ENCODE data around the gene USP9X. TPM values are rescaled to one million over a fixed set of nuclear protein-coding genes. Genes with fewer than 3 reads are reported as not detected.

USP9X gene
- total RNA-seq, 1 donor from 2014 or later = 23.7 TPM

DNA sequence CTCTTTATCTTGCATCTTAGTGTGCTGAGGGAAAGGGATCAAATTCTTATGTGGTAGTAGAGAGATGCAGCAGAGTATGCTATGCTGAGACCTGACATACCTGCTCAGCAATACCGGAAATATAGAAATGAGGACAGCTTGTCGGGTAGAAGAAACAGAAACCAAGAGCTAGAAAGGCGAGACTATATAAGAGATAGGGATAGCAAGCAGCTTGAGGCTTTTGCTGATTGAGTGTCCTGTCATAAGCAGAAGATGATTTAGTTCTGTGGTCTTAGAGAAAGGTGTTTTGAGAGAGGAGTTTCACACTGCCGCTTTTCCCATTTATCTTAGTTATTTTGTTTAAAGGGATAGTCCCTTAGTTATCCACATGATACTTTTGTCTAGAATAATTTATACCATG lies 31.7 kb downstream of the USP9X start:
- TF ChIP-seq, protein P1, sequence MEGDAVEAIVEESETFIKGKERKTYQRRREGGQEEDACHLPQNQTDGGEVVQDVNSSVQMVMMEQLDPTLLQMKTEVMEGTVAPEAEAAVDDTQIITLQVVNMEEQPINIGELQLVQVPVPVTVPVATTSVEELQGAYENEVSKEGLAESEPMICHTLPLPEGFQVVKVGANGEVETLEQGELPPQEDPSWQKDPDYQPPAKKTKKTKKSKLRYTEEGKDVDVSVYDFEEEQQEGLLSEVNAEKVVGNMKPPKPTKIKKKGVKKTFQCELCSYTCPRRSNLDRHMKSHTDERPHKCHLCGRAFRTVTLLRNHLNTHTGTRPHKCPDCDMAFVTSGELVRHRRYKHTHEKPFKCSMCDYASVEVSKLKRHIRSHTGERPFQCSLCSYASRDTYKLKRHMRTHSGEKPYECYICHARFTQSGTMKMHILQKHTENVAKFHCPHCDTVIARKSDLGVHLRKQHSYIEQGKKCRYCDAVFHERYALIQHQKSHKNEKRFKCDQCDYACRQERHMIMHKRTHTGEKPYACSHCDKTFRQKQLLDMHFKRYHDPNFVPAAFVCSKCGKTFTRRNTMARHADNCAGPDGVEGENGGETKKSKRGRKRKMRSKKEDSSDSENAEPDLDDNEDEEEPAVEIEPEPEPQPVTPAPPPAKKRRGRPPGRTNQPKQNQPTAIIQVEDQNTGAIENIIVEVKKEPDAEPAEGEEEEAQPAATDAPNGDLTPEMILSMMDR (IDR thresholded peaks at IDR 0.05) = no peak
- intact Hi-C loops (cut with DNase I) = loop anchor here (10.0 kb wide), 2 partner anchors 182 to 572 kb away; no protein-coding TSS in a partner anchor
- no peak overlapping the region for H3K4me3 ChIP-seq
- no peak for DNase-seq (ENCODE audit: low spot score in 2 of 2)
- no peak overlapping the region for H3K27ac ChIP-seq
- no peaks in the 10 kb centered on the region for H3K36me3 ChIP-seq
- peaks cover 0 to 12% of the 10 kb centered on the region in 2 donors for H3K4me1 ChIP-seq
- no peaks in the 10 kb centered on the region for H3K27me3 ChIP-seq
- H3K9me3 ChIP-seq = no peaks in the 10 kb centered on the region

GRCh38 chrX:41118156-41118555 lies 32.9 kb downstream of the USP9X start:
- Histone ChIP-seq H3K4me3 (no peak overlapping the region), H3K9me3 (no peaks in the 10 kb centered on the region), H3K4me1 (peaks cover 0 to 12% of the 10 kb centered on the region in 2 donors), H3K27me3 (no peaks in the 10 kb centered on the region), H3K36me3 (no peaks in the 10 kb centered on the region), H3K27ac (no peak overlapping the region)
- TF ChIP-seq, protein P1 (IDR thresholded peaks at IDR 0.05) = no peak
- intact Hi-C loops (cut with DNase I) = loop anchor here (10.0 kb wide), 2 partner anchors 183 to 573 kb away; no protein-coding TSS in a partner anchor
- no peak for DNase-seq (ENCODE audit: low spot score in 2 of 2)

- Histone ChIP-seq H3K36me3 (peaks cover 0 to 13% of the 10 kb centered on the region in 2 donors), H3K27me3 (no peaks in the 10 kb centered on the region), H3K4me3 (no peak overlapping the region), H3K4me1 (peaks cover 0 to 12% of the 10 kb centered on the region in 2 donors), H3K9me3 (no peaks in the 10 kb centered on the region), H3K27ac (no peak overlapping the region)
- intact Hi-C loops (cut with DNase I) = loop anchor here (10.0 kb wide), 2 partner anchors 185 to 575 kb away; no protein-coding TSS in a partner anchor
- no peak for DNase-seq (ENCODE audit: low spot score in 2 of 2)
- TF ChIP-seq, protein P1 (IDR thresholded peaks at IDR 0.05) = no peak
Observed at GRCh38 chrX:41119803-41120202, 34.6 kb downstream of the USP9X start.

- H3K4me1 ChIP-seq = peaks cover 0 to 3% of the 10 kb centered on the region in 2 donors
- peaks cover 0 to 16% of the 10 kb centered on the region in 2 donors for H3K36me3 ChIP-seq
- no peaks in the 10 kb centered on the region for H3K9me3 ChIP-seq
- intact Hi-C loops (cut with DNase I) = no loop called here
- H3K27me3 ChIP-seq = no peaks in the 10 kb centered on the region
- no peak overlapping the region for H3K27ac ChIP-seq
- no peak for DNase-seq (ENCODE audit: low spot score in 2 of 2)
- no peak overlapping the region for H3K4me3 ChIP-seq
- TF ChIP-seq, protein P1 (IDR thresholded peaks at IDR 0.05) = no peak
Observed at GRCh38 chrX:41121766-41122165, 36.5 kb downstream of the USP9X start.

DNA sequence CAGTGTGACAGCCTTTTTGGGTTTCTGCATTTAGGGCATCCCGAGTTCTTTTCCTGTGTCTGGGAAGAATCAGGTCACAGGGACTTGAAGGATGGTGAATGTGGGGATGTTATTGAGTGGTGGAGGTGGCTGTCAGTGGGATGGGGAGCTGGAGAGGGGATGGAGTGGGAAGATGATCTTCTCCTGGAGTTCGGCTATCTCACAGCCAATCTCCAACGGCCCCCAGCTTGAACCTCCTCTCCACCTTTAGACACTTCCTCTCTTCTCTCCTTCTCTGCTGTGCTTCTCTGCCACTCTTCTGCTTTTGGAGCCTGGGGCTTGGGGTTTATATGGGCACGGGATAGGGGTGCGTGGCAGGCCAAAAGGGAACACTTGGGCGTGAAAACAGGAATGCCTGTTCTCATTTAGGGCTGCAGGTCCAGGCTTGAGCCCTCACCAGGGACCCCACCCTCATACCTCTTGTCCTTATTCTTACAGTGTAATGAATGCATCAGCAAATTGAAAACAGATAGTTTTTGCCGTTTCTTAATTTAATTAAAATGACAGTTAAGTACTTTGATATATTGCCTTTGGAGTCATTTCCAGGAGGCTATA lies 37.5 kb downstream of the USP9X start:
- Histone ChIP-seq H3K27ac (no peak overlapping the region), H3K4me3 (no peak overlapping the region), H3K4me1 (peaks cover 0 to 6% of the 10 kb centered on the region in 2 donors), H3K27me3 (no peaks in the 10 kb centered on the region), H3K9me3 (no peaks in the 10 kb centered on the region), H3K36me3 (peaks cover 0 to 16% of the 10 kb centered on the region in 2 donors)
- no peak for DNase-seq (ENCODE audit: low spot score in 2 of 2)
- intact Hi-C loops (cut with DNase I) = no loop called here
- TF ChIP-seq, protein P1 (IDR thresholded peaks at IDR 0.05) = no peak
